Thyroid gland (tissue), 4 donors: ENCODE measurements around the gene NDUFC1. TPM values are rescaled to one million over a fixed set of nuclear protein-coding genes. Genes with fewer than 3 reads are reported as not detected.

Experiments used
- DNase-seq, 2 donors: peaks; one replicate each; pipeline ENCODE4 v3.0.0-alpha.2; 2019
- H3K27ac ChIP-seq, 3 donors: fragments of 200-600 bp; sonication (generic); 1 replicate in 2 of 3; 2 replicates in 1 of 3; pipeline ENCODE4 v1.5.1; 2016 to 2019; ENCODE audit warnings: mild to moderate bottlenecking in 1 of 3, moderate library complexity in 1 of 3
- H3K27me3 ChIP-seq: fragments of 200-600 bp; sonication (generic); one replicate; pipeline ENCODE4 v1.5.1; 2019
- H3K36me3 ChIP-seq, 2 donors: fragments of 200-600 bp; sonication (generic); one replicate each; pipeline ENCODE4 v1.5.1; 2016 to 2019
- H3K4me1 ChIP-seq, 2 donors: fragments of 200-600 bp; sonication (generic); one replicate each; pipeline ENCODE4 v1.5.1; 2017 to 2019
- H3K4me3 ChIP-seq, 3 donors: fragments of 200-600 bp; sonication (generic); replicated peaks in 1 of 3; 1 replicate in 2 of 3; 2 replicates in 1 of 3; pipeline ENCODE4 v1.5.1; 2016; ENCODE audit warnings: mild to moderate bottlenecking in 1 of 3
- H3K9me3 ChIP-seq: fragments of 200-600 bp; sonication (generic); one replicate; pipeline ENCODE4 v1.5.1; 2017
- CTCF ChIP-seq, 6 experiments: fragments of 200-600 bp in 3 of 6; fragments of 450-650 bp in 3 of 6; sonication (generic) in 3 of 6; IDR thresholded peaks; one replicate each; pipeline ENCODE4 v1.5.1; 2016 to 2019; ENCODE audit warnings: antibody characterized with exemption in 6 of 6, mild to moderate bottlenecking in 2 of 6, inconsistent platforms in 1 of 6, moderate library complexity in 1 of 6
- POLR2A ChIP-seq, 2 donors: fragments of 450-650 bp; IDR thresholded peaks; one replicate each; pipeline ENCODE4 v1.6.1; 2017; ENCODE audit warnings: antibody characterized with exemption in 2 of 2, mild to moderate bottlenecking in 2 of 2, moderate library complexity in 1 of 2
- WGBS, 2 donors: methylation state at CpG; one replicate each; pipeline ENCODE4 v1.1.5; 2017; 5-methylcytosine and 5-hydroxymethylcytosine counted together
- intact Hi-C: fragments of 100-400 bp; cut with DNase I; formaldehyde crosslinking; loops from one replicate; pipeline ENCODE4 v1.15.1; 2023
- total RNA-seq, 4 donors: library from RNA; depleted of rRNA; stranded (reverse); fragments of >200 nt; gene quantifications; one replicate each; pipeline ENCODE4 v1.2.3, GENCODE V29; 2016

NDUFC1 gene
- total RNA-seq, 4 donors from 2014 or later: 27.9 to 92.4 (median 53.2) TPM

- intact Hi-C loops: loop anchor here (5.0 kb wide), 2 partner anchors 122 to 267 kb away; partner anchors contain the start of gene ELF2
- TF ChIP-seq POLR2A (IDR thresholded peaks at IDR 0.05) (no peak), CTCF (IDR thresholded peaks at IDR 0.05) (no peak)
- Histone ChIP-seq H3K4me1 (peaks cover 23 to 25% of the 10 kb centered on the region in 2 donors), H3K27ac (no peak overlapping the region), H3K9me3 (no peaks in the 10 kb centered on the region), H3K36me3 (no peaks in the 10 kb centered on the region), H3K4me3 (peak overlapping the region in 1 of 3 donors; percentile 83), H3K27me3 (no peaks in the 10 kb centered on the region)
- DNase-seq: no peak
- WGBS, 2 donors: 64 to 88% methylated on average over 1 of the region's 1 CpG
Observed at GRCh38 chr4:139299536-139299935, 2.7 kb downstream of the NDUFC1 start.

- no peak for DNase-seq
- 94% methylated on average over 2 of the region's 2 CpGs for WGBS, 2 donors
- Histone ChIP-seq H3K36me3 (peaks cover 0 to 5% of the 10 kb centered on the region in 2 donors), H3K27ac (no peak overlapping the region), H3K9me3 (no peaks in the 10 kb centered on the region), H3K4me3 (no peak overlapping the region), H3K27me3 (no peaks in the 10 kb centered on the region), H3K4me1 (peaks cover 10 to 13% of the 10 kb centered on the region in 2 donors)
- TF ChIP-seq CTCF (IDR thresholded peaks at IDR 0.05) (no peak), POLR2A (IDR thresholded peaks at IDR 0.05) (no peak)
- intact Hi-C loops: loop anchor here (5.0 kb wide), 2 partner anchors 120 to 265 kb away; partner anchors contain the start of gene ELF2
Observed at GRCh38 chr4:139297001-139297410, 5.3 kb downstream of the NDUFC1 start.

GRCh38 chr4:139295942-139296299 is 6.4 kb downstream of the NDUFC1 start:
- H3K27ac ChIP-seq: peak overlapping the region in 1 of 3 donors; percentile 72
- H3K4me1 ChIP-seq: peaks cover 10 to 13% of the 10 kb centered on the region in 2 donors
- 22 to 35% methylated on average over 6 of the region's 6 CpGs for WGBS, 2 donors
- intact Hi-C loops: loop anchor here (5.0 kb wide), 2 partner anchors 119 to 264 kb away; partner anchors contain the start of gene ELF2
- no peak overlapping the region for H3K4me3 ChIP-seq
- peaks cover 5 to 13% of the 10 kb centered on the region in 2 donors for H3K36me3 ChIP-seq
- H3K27me3 ChIP-seq: no peaks in the 10 kb centered on the region
- H3K9me3 ChIP-seq: no peaks in the 10 kb centered on the region
- DNase-seq: no peak
- TF ChIP-seq CTCF (IDR thresholded peaks at IDR 0.05) (peak in 1 of 6 experiments; percentile 1), POLR2A (IDR thresholded peaks at IDR 0.05) (no peak)

- Histone ChIP-seq H3K4me3 (peak overlapping the region; percentile 66 to 97 (median 72)), H3K36me3 (peaks cover 6 to 13% of the 10 kb centered on the region in 2 donors), H3K4me1 (peaks cover 8 to 13% of the 10 kb centered on the region in 2 donors), H3K9me3 (no peaks in the 10 kb centered on the region), H3K27ac (peak overlapping the region; percentile 28 to 90 (median 72)), H3K27me3 (no peaks in the 10 kb centered on the region)
- WGBS, 2 donors: 1 to 2% methylated on average over 22 to 34 of the region's 51 CpGs
- intact Hi-C loops: loop anchor here (5.0 kb wide), 2 partner anchors 118 to 263 kb away; partner anchors contain the start of gene ELF2
- peak; percentile 97 to 98 for DNase-seq
- TF ChIP-seq CTCF (IDR thresholded peaks at IDR 0.05): peak; percentile 77 to 96 (median 90)
- TF ChIP-seq POLR2A (IDR thresholded peaks at IDR 0.05): peak in 1 of 2 donors; percentile 79
Observed at GRCh38 chr4:139295206-139295941, 6.9 kb downstream of the NDUFC1 start.

GRCh38 chr4:139286186-139286698 is 16.0 kb downstream of the NDUFC1 start:
- no peaks in the 10 kb centered on the region for H3K9me3 ChIP-seq
- H3K4me3 ChIP-seq: no peak overlapping the region
- WGBS, 2 donors: 97% methylated on average over 7 of the region's 7 CpGs
- no peaks in the 10 kb centered on the region for H3K27me3 ChIP-seq
- TF ChIP-seq POLR2A (IDR thresholded peaks at IDR 0.05): no peak
- DNase-seq: no peak
- peaks cover 4 to 11% of the 10 kb centered on the region in 2 donors for H3K36me3 ChIP-seq
- no peaks in the 10 kb centered on the region for H3K4me1 ChIP-seq
- no peak overlapping the region for H3K27ac ChIP-seq
- intact Hi-C loops: no loop called here
